GF-D8 (cell line): ENCODE results near the gene LARGE1.
"Not testable (repeated sequence)": the region's sequence is repeated elsewhere in the genome, so short reads cannot be mapped to it uniquely, and the experiment has no call there.

ENCODE experiments used
- DNase-seq: peaks from one replicate; lab custom pipeline; 2025; lab: John Stamatoyannopoulos, UW

Gene LARGE1

DNA sequence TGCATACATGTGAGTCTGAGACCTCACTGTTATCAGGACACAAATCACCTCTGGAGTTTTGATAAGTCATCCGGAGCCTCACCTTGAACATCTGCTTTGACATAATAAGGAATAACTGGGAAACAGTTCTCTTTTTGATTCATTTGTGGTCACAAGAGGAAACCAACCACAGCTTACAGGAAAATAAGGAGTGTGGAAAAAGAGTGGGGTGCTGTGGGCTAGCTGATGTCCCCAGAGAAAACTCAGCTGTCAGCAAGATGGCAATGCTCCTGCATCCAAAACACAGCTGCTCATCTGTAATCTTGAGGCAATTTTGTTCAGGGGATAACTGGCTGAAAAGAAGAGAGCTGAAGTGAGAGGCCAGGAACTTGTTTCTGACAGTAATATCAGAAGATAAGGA is 445.7 kb downstream of the LARGE1 start:
- DNase-seq, result no peak

DNA sequence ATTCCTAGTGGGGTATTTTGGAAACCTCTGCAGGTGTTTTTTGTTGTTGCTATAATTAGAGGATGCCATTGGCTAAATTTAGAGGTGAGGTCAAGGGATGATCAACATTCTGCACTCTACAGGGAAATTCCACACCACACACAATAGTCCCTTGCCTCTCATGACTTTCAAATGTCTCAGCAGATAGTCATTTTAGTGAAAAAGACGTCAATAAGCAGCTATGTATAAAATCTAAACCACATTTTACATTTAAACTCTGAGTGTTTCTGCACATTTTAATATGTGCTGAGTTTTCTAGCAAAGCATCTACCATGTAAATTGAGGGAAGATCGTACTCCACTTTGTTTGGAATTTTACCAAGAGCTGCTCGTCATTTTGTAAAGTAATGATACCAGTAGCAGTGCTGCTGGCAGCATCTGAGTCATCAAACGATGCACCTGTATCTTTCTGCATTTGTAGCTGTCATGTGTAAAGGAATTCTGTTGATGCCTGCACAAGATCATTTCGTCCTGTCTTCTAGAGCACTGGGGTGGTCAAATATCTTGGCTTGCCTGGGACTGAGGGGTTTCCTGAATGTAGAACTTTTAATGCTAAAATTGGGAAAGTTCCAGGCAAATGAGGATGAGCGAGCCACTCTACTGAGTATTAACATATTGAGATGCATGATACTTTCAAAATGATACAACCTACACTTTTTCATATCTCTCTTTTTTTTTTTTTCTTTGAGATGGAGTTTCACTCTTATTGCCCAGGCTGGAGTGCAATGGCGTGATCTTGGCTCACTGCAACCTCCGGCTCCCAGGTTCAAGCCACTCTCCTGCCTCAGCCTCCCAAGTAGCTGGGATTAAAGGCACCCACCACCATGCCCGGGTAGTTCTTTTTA is 447.6 kb downstream of the LARGE1 start:
- DNase-seq, result no peak

DNA sequence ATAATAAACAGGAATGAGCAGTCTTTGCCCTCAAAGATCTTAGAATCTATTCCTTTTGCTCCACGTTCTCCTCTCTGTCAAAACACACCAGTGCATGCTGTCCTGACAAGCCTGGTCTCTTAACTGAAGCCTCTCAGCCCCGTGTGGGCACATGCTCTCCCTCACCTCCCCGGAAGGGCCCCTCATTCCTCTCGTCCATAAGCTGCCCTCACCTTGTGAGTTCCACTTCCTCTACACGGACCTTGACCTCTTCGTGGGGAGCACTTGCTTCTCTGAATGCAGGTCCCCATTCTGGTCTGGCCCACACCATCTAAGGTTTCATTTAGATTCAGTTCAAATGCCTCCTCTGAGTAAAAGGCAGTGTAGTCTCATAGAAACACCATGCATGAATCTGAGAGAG is 449.8 kb downstream of the LARGE1 start:
- no peak for DNase-seq

GRCh38 chr22:33467620-33468095 is 452.6 kb downstream of the LARGE1 start:
- no peak for DNase-seq

DNA sequence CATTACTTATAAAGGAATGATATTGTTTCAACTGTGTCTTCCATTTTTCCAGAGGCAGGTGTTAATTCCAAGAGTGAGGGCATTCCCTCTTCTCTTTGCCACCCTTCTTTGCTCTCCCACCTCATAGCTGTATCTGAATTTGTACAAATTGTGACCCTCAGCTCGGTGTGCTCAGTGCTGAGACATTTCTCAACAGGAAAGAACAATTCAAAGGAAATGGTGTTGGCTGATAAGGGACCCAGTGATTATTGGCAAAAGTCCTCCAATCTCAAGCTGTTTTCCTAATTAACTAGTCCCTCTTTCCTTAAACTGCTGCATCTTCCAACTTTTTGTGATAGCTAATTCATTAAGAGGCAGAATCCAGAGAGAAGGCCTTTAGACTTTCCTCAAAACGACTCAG is 453.2 kb downstream of the LARGE1 start:
- DNase-seq, result no peak

GRCh38 chr22:33465554-33465953 is 454.7 kb downstream of the LARGE1 start:
- DNase-seq, result no peak

- no peak for DNase-seq
These were observed 455.6 kb downstream of the LARGE1 start for GRCh38 chr22:33464698-33465097.

GRCh38 chr22:33461698-33462434 is 458.4 kb downstream of the LARGE1 start:
- no peak for DNase-seq

DNA sequence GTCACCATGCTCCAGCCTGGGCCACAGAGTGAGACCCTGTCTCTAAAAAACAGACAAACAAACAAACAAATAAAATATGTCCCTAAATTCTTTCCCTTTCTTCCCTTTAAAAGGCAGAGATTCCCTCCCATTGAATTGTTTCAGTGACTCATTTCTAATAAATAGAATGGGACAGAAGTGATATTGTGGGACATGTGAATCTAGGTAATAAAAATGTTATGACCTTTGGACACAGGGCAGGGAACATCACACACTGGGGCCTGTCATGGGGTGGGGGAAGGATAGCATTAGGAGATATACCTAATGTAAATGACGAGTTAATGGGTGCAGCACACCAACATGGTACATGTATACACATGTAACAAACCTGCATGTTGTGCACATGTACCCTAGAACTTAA is 459.0 kb downstream of the LARGE1 start:
- DNase-seq, result not testable (repeated sequence)

DNA sequence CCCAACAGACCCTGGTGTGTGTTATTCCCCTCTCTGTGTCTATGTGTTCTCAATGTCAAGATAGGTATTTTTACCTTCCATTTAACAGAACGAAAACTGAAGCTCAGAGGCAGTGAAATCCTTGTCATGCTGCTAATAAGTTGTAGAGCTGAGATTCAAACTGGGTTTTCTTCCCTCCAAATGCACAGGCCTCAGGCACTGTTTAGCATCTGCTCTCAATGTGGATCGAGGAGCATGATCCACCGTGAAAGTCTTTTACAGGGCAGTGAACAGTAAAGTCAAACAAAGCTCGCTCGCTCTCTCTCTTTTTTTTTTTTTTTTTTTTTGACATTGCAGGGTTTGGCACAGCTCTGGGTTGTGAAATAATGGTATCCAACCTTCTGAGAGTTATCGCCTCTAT is 461.1 kb downstream of the LARGE1 start:
- DNase-seq, result no peak

- DNase-seq, result no peak
These were observed 463.8 kb downstream of the LARGE1 start for GRCh38 chr22:33456511-33456910.

- DNase-seq, result no peak
These were observed 465.2 kb downstream of the LARGE1 start for GRCh38 chr22:33455036-33455435.

GRCh38 chr22:33451866-33452469 is 468.3 kb downstream of the LARGE1 start:
- no peak for DNase-seq

GRCh38 chr22:33450756-33451155 is 469.5 kb downstream of the LARGE1 start:
- DNase-seq, result no peak

DNA sequence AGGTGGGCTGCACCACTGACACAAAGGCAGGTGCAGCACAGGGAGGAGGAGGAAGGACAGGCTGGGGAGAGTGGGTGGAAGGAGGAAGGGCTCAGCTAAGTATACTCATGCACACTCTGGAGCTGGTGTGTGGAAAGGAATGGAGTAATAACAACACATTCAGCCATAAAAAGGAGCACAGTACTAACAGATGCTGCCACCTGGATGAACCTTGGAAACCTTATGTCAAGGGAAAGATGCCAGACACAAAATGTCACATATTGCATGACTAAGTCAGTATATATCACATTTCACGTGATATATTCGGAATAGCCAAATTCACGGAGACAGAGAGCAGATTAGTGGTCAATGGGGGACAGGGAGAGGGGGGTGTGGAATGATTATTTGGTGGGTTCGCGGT is 472.5 kb downstream of the LARGE1 start:
- DNase-seq, result no peak

DNA sequence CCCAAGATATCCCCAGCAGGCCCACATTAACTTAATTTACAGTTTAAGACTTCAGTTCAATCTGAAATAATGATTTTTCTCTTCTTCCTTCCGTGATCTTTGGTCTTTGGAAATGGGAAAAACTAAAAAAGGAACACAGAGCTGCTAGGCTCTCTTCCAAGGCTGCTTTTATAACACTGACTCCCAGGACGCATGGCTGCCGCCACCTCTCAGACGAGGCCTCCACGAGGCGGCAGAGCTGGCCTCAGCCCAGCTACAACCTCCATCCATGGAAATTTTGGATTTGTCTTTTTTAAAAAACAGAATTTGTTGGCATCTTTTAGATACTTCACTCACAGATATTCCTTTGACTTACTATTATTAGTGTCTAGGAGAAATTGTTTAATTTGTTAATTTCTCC is 476.6 kb downstream of the LARGE1 start:
- DNase-seq, result no peak

- no peak for DNase-seq
These were observed 479.5 kb downstream of the LARGE1 start for GRCh38 chr22:33440756-33441155.

GRCh38 chr22:33438273-33438672 is 482.0 kb downstream of the LARGE1 start:
- no peak for DNase-seq

GRCh38 chr22:33431300-33431699 is 489.0 kb downstream of the LARGE1 start:
- no peak for DNase-seq

GRCh38 chr22:33429281-33429680 is 491.0 kb downstream of the LARGE1 start:
- DNase-seq, result no peak

GRCh38 chr22:33427461-33427860 is 492.8 kb downstream of the LARGE1 start:
- no peak for DNase-seq

DNA sequence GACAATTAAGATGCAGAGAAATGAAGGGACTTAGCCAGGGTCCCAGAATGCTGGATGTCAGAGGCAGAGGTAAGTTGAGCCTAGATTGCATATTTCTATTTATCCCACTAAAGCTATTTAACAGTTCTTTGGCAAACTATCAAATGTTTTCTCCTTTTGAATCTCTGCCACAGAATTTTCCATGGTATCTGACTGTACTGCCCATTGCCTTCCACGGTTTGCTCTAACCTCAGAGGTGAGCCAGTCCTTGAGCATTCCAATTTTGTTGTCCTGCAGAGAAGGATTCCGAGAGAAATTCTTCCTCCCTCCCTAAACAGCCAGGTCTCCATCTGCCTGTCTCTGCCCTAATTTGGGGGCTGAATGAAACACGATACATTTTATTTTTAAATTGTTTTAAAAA is 493.8 kb downstream of the LARGE1 start:
- no peak for DNase-seq

GRCh38 chr22:33421859-33422258 is 498.4 kb downstream of the LARGE1 start:
- DNase-seq, result no peak
